OCI-LY3 (cell line): Measurements from ENCODE around the gene TIMELESS.

ENCODE experiments used
- CTCF ChIP-seq: fragments of 200-600, 300-600 bp; sonication (generic); IDR thresholded peaks from 2 replicates; pipeline ENCODE4 v1.5.1; 2014; ENCODE audit warnings: antibody characterized with exemption, low read length, low read depth
- EZH2phosphoT487 ChIP-seq: fragments of 200-600 bp; shearing (Covaris generic); IDR thresholded peaks from 2 replicates; pipeline ENCODE4 v1.6.1; 2018; ENCODE audit warnings: antibody characterized with exemption, mixed run types, low read depth

GRCh38 chr12:56454557-56454956 lies 5.3 kb upstream of the TIMELESS start, which contains the start of gene MIP:
- TF ChIP-seq CTCF (no peak), EZH2phosphoT487 (no peak)
